Measurements from ENCODE around the gene PROCA1. TPM values are rescaled to one million over a fixed set of nuclear protein-coding genes. Genes with fewer than 3 reads are reported as not detected.
"Not testable (repeated sequence)": the region's sequence is repeated elsewhere in the genome, so short reads cannot be mapped to it uniquely, and the experiment has no call there.

Gene PROCA1
- total and polyA plus RNA-seq, 2 of the 8 experiments (the other 6 are each of a cell fraction or from before 2014, with no cell fraction given) = 21.2 to 26.3 TPM

GRCh38 chr17:28735913-28736769, 24.5 kb upstream of the PROCA1 start:
- not testable (repeated sequence) for H4K20me1 ChIP-seq (replicated peaks in 1 of 2; ENCODE audit: control insufficient read depth in 1 of 2, insufficient read depth in 2 of 2, low read length in 2 of 2); H3K4me3 ChIP-seq (ENCODE audit: extremely low read depth in 1 of 4, insufficient read depth in 2 of 4, low read depth in 3 of 4, low read length in 4 of 4); H2BK20ac ChIP-seq (ENCODE audit: low read length); H2AK5ac ChIP-seq (ENCODE audit: low read depth, low read length); H4K91ac ChIP-seq (replicated peaks; ENCODE audit: insufficient read length, low read length); H3K79me2 ChIP-seq (ENCODE audit: control insufficient read depth in 1 of 2, insufficient read depth in 2 of 2, low read length in 2 of 2); H3K4me2 ChIP-seq (ENCODE audit: insufficient read depth in 1 of 2, low read depth in 2 of 2, low read length in 2 of 2); H3K23ac ChIP-seq (ENCODE audit: insufficient read length); H3K14ac ChIP-seq (ENCODE audit: insufficient read length); H3K4ac ChIP-seq (replicated peaks; ENCODE audit: insufficient read length, low read depth, low read length); H2BK120ac ChIP-seq (replicated peaks; ENCODE audit: low read depth, low read length); H3K9ac ChIP-seq (replicated peaks in 1 of 4; ENCODE audit: extremely low read depth in 1 of 4, low read depth in 3 of 4, low read length in 3 of 4); H3K4me1 ChIP-seq (replicated peaks in 1 of 4; ENCODE audit: control insufficient read depth in 3 of 4, insufficient read depth in 4 of 4, low read length in 3 of 4); DNase-seq (ENCODE audit: low read depth in 1 of 2, low spot score in 2 of 2); H2BK5ac ChIP-seq (ENCODE audit: low read depth, low read length); H3K27ac ChIP-seq (ENCODE audit: low read depth, low read length); H2BK15ac ChIP-seq (ENCODE audit: low read length); H3K18ac ChIP-seq (ENCODE audit: extremely low read depth, low read length); H3K56ac ChIP-seq (replicated peaks; ENCODE audit: insufficient read length, low read depth, low read length); H2BK12ac ChIP-seq (ENCODE audit: low read depth, low read length); H3K79me1 ChIP-seq (ENCODE audit: low read depth, low read length); FAIRE-seq; H4K5ac ChIP-seq (ENCODE audit: insufficient read length, low read depth, low read length); H3K27me3 ChIP-seq (replicated peaks in 1 of 4; ENCODE audit: control insufficient read depth in 3 of 4, extremely low read depth in 1 of 4, insufficient read depth in 3 of 4, low read length in 3 of 4); H4K8ac ChIP-seq (ENCODE audit: extremely low read depth, insufficient read depth, low read length); H3K23me2 ChIP-seq (ENCODE audit: low read depth, low read length); H3K9me3 ChIP-seq (ENCODE audit: insufficient read depth in 2 of 2, low read depth in 1 of 2, low read length in 1 of 2); H2AFZ ChIP-seq (ENCODE audit: low read length)
- peaks cover 9 to 17% (median 13%) of the 10 kb centered on the region in 4 experiments; a peak in 6 of 8 replicates for H3K36me3 ChIP-seq (ENCODE audit: control insufficient read depth in 2 of 4, insufficient read depth in 4 of 4, low read length in 3 of 4)
- 79% methylated on average over 5 of the region's 8 CpGs; no CpG with 5 or more reads in 1 of the 2 experiments for WGBS, 2 experiments (ENCODE audit: extremely low coverage in 1 of 2, insufficient coverage in 1 of 2, insufficient read length in 1 of 2, insufficient replicate concordance in 2 of 2, low coverage in 1 of 2, low lambda C conversion rate in 2 of 2, missing lambda C conversion rate in 1 of 2)
- ChIA-PET POLR2A (ENCODE audit: partially characterized antibody) (interaction anchor here (1.2 to 17.6 kb wide), 2 partner anchors 10 to 11 kb away, joined by 7 to 813 read pairs; partner anchors contain the start of gene TRAF4), CTCF (ENCODE audit: partially characterized antibody) (interaction anchor here (1.4 to 16.9 kb wide), 4 partner anchors 10 to 143 kb away, joined by 4 to 316 read pairs (median 8); partner anchors contain the start of gene TLCD1)
